OCI-M2 (cell line): ENCODE results near the gene KYNU.
"Not testable (repeated sequence)": the region's sequence is repeated elsewhere in the genome, so short reads cannot be mapped to it uniquely, and the experiment has no call there.

Experiments
- DNase-seq: peaks from one replicate; lab custom pipeline; 2025; ENCODE audit not compliant: unreplicated experiment; lab: John Stamatoyannopoulos, UW

Gene KYNU

GRCh38 chr2:142997231-142997630 is 119.8 kb downstream of the KYNU start:
- DNase-seq = no peak

- DNase-seq = no peak
Measured at GRCh38 chr2:143000599-143000998, 123.1 kb downstream of the KYNU start.

GRCh38 chr2:143001501-143001900 is 124.0 kb downstream of the KYNU start:
- DNase-seq = no peak

- DNase-seq = no peak
Measured at GRCh38 chr2:143015656-143016055, 138.2 kb downstream of the KYNU start.

GRCh38 chr2:143026411-143027054 is 149.1 kb downstream of the KYNU start:
- DNase-seq = no peak

- no peak for DNase-seq
Measured at GRCh38 chr2:143029141-143029540, 151.7 kb downstream of the KYNU start.

- DNase-seq = no peak
Measured at GRCh38 chr2:143030127-143030526, 152.7 kb downstream of the KYNU start.

GRCh38 chr2:143034292-143035074 is 157.0 kb downstream of the KYNU start:
- DNase-seq = peak; percentile 40

- DNase-seq = no peak
Measured at GRCh38 chr2:143051465-143051864, 174.0 kb downstream of the KYNU start.

GRCh38 chr2:143053437-143053836 is 176.0 kb downstream of the KYNU start:
- DNase-seq = not testable (repeated sequence)

GRCh38 chr2:143056550-143056949 is 179.1 kb downstream of the KYNU start:
- no peak for DNase-seq

GRCh38 chr2:143058851-143059250 is 181.4 kb downstream of the KYNU start:
- DNase-seq = no peak

GRCh38 chr2:143063612-143064200 is 186.2 kb downstream of the KYNU start:
- DNase-seq = no peak

- no peak for DNase-seq
Measured at GRCh38 chr2:143068094-143068493, 190.6 kb downstream of the KYNU start.

GRCh38 chr2:143068509-143068908 is 191.0 kb downstream of the KYNU start:
- no peak for DNase-seq

- DNase-seq = no peak
Measured at GRCh38 chr2:143070704-143071103, 193.2 kb downstream of the KYNU start.

GRCh38 chr2:143071185-143071876 is 193.9 kb downstream of the KYNU start:
- DNase-seq = no peak

- not testable (repeated sequence) for DNase-seq
Measured at GRCh38 chr2:143074913-143075312, 197.4 kb downstream of the KYNU start.

- no peak for DNase-seq
Measured at GRCh38 chr2:143075711-143076110, 198.2 kb downstream of the KYNU start.

GRCh38 chr2:143078104-143078503 is 200.6 kb downstream of the KYNU start:
- no peak for DNase-seq

- no peak for DNase-seq
Measured at GRCh38 chr2:143081616-143082015, 204.2 kb downstream of the KYNU start.

GRCh38 chr2:143083636-143084035 is 206.2 kb downstream of the KYNU start:
- no peak for DNase-seq
